Left kidney (tissue), 2 donors: Measurements from ENCODE around the gene SYNGR1. TPM values are rescaled to one million over a fixed set of nuclear protein-coding genes. Genes with fewer than 3 reads are reported as not detected.

Experiments
- DNase-seq: peaks from one replicate; pipeline ENCODE4 v3.0.0-alpha.2; 2013
- polyA plus RNA-seq: library from polyadenylated mRNA; unstranded; fragments of 120-200 nt; gene quantifications from one replicate; pipeline ENCODE4 v1.2.1, GENCODE V29; 2013; ENCODE audit not compliant: insufficient read length

Gene SYNGR1
- polyA plus RNA-seq, 1 donor, result 21.6 TPM

DNA sequence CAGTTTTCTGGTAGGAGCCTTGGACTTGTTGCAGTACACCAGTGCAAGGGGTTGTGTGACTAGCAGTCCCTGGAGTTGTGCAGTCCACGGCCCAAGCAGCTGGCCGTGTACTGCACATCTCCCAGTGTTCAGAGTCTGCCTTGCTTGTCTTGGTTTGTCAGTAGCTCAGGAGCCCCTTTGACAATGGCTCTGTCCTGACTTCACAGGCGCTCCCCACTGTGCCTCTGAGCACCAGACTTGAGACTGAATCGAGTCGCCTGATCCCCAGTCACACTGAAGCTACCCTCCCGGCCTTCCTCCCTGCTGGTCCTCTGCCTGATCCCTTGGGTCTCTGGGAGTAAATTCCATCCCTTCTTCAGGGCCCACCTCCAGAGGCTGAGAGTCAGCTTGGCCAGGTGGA lies 19.4 kb downstream of the SYNGR1 start:
- no peak for DNase-seq

DNA sequence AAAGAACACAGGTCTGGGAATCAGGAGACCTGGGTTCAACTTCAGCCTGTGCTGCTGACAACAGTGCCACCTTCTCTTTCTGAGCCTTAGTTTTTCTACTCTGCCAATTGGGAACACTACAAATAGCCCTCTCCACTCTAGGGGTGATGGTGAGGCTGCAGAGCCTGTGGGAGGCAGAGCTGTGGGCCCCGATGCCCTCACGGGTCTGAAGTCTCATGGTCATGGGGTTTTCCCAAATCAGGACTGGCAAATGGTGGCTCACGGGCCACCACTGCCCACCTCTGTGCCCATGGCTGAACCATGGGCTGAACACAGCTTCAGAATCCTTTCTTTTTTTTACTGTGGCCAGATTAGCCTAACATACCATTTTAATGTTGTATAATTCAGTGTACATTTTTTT lies 19.8 kb downstream of the SYNGR1 start:
- DNase-seq, result no peak

DNA sequence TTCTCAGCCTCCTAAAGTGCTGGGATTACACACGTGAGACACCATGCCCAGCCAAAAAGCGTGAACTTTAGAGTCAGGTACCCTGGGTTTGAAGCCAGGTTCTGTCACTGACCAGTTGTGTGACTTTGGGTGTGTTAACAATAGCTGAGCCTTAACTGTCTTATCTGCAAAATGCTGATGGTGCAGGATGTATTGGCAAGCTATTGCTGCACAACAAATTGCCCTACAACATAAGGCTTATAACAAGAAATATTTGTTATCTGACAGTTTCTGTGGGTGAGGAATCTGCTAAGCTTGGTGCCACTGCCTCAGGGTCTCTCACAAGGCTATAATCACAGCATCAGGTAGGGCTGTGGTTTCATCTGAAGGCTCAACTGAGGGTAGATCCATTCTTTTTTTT lies 21.9 kb downstream of the SYNGR1 start:
- DNase-seq, result no peak

DNA sequence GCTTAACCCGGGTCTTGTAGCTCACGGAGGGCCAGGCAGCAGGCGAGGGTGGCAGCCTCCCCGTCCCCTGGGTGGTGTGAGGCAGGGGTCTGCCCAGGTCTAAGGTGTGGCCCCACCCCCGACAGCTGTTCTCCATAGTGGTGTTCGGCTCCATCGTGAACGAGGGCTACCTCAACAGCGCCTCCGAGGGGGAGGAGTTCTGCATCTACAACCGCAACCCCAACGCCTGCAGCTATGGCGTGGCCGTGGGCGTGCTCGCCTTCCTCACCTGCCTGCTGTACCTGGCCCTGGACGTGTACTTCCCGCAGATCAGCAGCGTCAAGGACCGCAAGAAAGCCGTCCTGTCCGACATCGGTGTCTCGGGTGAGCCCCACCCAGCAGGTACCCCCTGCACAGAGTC lies 24.4 kb downstream of the SYNGR1 start:
- no peak for DNase-seq

DNA sequence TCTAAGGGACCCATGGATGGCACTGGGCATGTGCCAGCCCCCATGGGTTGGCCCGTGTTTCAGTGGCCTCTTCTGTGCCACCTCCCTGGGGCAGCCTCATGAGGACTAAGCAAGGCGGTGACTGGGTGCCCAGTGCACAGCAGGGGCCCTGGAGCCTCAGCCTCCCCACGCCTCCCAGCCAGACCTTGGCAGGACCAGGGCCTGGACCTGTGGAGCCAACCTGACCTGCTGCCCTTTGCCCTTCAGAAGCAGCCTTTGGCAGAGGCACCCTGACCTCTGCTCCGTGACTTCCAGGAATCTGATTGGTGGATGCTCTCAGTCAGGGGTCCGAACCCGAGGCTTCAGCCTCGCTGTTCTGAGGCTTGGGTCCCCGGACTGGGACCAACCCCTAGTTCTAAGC lies 25.0 kb downstream of the SYNGR1 start:
- no peak for DNase-seq

DNA sequence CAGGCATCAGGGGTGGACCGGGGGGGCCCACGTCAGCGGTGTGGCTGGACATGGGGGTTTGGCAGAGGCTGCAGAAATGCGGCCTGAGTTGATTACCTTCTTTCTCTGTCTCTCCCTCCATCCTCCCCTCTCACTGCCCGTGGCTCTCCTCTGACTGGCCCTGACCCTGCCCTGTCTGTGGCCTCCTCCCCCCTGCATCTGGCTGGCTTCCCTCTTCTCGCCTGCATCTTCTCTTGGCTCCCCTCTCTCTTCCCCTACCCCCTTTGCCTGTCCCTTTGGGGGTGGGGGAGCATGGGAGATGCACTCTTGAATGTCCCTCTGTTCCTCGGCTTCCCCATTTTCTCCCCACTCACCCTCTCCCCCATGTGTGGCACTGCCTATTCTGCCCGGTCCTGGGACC lies 25.9 kb downstream of the SYNGR1 start:
- no peak for DNase-seq

DNA sequence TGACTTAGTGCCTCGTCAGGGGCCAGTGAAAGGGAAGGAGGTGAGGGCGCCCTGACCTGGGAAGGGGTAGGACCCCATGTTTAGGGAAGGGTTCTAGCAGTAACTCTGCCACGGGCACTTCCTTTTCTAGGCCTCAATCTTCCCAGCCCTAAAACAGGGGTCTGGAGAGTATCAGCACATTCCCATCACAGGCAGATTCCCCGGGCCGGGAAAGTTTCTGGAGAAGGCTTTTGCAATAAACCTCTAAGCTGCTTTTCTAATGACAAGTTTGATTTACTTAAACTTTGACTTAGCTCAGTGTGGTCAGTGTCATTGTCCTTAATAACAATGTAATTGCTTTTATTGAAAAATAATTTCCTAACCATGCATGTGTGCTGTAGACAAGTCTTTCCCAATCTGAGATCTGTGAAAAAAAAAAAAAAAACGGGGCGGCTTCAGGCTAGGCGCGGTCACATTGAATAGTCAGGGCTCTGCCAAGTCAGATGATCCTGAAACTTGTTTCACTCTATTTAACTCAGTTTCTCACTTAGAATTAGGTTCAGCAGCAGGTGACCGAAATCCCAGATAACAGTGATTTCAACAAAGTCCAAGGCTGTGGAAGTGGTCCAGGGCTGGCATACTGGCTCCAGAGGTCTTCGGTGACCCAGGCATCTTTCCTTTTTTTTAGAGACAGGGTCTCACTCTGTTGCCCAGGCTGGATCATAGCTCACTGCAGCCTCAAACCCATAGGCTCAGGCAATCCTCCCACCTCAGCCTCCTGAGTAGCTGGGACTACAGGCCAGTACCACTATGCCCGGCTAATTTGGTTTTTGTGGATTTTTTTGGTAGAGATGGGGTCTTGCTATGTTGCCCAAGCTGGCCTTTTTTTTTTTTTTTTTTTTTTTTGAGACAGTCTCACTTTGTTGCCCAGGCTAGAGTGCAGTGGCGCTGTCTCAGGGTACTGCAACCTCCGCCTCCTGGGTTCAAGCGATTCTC lies 30.3 kb downstream of the SYNGR1 start:
- no peak for DNase-seq

DNA sequence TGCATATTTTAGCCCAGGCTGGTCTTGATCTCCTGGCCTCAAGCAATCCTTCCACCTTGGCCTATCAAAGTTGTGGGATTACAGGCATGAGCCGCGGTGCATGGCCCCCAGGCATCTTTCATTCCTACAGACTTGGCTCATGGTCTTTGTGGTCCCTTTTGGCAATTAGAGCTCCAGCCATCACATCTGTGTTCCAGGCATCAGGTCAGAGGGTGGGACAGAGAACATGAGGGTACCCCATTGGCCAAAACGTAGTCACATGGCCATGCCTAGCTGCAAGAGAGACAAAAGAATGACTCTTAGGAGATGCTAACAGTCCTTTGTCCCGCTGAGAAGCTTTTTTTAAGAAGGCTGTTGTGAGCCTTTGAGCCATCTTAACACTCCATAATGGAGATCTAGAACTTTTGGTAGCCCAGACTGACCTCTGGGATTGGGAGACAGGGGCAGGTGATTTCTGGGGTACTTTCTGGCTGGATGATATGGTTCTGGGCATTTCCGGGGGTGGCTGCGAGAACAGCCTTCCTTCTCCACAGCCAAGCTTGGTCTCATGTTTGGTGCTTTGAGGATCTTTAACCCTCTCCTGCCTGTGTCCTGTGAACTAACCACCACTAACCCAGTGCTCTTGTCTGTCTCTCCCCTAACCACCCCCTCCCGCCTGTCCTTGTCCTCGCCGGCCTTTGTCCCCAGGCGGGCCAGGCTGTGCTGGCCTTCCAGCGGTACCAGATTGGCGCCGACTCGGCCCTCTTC lies 31.4 kb downstream of the SYNGR1 start:
- no peak for DNase-seq

DNA sequence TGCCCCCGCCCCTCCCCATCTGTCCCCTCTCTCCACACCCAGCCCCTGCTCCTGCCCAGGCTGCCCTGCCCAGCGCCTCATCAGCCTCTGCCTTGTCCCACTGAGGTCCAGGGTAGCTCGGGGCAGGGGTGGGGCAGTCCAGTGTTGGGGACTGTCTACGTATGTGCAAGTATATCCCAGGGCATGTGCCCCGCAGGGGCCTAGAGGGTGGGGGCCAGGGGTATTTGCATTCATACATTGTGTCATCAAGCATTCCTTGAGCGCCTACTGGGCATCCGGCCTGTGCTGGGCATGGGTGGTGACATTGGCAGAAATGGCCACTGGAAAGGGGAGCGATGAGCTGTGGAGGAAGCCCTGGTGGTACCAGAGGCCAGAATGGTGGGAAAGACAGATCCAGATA lies 32.1 kb downstream of the SYNGR1 start:
- DNase-seq, result no peak

DNA sequence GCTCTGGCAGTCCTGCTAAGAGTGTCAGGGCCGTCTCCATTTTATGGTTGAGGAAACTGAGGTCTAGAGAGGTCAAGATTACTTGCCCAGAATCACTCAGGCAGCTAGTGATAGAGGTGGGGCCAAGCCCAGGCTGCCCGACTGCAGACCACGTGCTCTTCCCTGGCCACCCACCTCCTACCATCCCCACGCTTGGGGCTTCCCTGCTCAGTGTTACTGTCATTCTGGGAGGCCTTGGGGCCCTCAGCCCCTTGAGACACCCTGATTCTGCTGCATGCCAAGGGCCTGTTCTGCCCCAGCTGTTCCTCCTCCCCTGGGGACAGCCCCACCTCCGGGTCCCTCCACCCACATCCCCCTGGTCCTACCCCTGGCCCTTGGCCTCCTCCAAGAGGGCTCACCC lies 32.6 kb downstream of the SYNGR1 start:
- no peak for DNase-seq

DNA sequence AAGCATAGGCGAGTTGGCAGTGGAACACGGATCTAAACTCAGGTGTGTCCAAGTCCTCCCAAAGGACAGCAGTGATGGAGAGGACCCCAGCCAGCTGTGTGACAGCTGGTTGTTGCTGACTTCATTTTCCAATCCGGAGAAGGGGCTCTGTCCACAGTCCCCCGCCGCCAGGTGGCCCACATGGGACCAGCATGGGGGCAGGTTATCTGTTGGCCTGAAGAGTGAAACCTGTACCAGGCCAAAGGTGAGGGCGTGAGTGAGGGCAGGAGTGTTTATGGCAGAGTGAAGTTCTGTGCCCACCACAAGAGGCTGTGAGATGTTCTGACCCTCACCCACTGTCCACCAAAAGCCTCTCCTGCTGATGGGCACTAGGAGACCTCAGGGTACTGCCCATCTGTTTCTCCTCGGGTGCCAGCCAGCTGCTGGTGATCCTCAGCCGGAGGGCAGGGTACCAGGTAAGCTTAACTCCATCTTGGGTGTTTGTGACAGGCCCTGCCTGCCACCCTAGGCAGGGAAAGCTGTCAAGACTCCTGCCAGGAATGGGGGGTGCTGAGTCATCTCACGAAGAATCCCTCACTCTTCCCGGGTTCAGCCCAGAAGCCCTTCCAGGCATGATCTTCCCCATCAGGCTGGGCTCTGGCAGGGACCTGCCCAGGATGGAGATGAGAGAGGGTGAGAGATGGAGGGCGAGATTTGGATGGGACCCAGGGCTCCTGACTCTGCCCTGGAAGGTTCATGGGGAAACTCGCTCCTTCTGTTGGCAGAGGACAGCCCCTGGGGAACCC lies 34.2 kb downstream of the SYNGR1 start:
- DNase-seq, result no peak

DNA sequence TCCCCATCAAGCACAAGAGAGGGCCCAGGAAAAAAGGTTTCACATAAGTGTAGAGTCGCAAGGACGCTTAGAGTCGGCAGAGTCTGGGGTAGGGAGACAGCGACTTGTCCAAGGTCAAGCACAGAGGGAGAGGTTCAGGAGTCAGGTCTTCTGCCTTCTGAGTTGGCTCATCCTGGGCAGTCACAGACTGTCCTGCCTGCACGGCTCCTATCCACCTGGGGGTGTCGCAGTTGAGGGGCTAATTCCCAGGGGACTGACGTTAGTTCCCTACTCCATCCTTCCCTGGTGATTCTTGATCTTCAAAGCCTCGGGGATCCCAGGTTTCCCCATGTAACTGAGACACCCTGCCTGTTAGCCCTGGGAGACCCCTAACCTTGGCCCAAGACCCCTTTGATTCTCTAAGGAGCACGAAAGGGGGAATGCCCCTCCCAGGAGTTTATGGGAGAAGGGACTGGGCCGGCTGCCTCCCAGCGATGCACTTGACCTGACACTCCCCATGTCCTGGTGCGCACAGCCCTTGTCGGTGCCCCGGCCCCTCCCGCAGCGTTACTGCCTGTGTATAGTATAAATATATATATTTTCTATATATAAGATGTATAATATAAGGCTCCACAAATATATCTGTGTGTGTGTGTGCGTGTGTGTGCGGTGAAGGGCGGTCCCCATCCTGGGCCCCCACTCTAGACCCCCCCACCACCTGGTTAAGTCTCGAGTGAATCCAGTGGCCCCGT lies 35.1 kb downstream of the SYNGR1 start:
- no peak for DNase-seq

DNA sequence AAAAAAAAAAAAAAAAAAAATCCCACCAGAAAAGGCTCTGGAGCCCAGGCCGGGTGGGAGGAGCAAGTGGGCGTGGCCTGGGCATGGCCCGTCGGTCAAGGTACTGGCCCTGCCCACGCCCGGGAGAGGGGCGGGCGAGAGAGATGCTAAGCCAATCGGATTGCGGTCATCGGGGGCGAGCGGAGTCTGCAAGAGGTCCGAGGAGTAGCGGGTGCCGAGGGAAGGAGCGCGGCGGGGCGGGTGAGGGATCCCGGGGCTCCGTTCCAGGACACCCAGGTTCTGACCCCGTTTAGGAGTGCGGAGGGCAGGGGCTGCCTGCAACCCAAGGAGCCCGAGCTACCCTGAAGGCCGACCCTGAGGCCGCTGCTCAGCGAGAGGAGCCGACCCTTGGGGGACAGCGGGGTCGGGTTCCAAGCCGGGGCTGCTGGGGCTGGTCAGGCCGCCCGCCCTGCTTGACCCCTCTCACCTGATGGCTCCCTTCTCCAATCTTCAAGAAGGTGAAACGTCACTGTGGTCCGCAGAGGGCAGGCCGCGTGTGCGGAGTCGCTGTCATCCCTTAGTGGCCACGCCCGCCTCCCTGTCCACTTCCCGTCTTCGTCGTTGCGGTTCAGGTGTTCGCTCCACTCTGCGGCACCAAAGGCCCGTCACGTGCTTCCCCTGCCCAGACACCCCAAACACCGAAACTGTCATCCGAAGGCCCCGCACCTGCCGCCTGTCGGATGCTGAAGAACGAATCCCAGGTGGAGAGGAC lies 38.6 kb downstream of the SYNGR1 start:
- peak; percentile 89 for DNase-seq

DNA sequence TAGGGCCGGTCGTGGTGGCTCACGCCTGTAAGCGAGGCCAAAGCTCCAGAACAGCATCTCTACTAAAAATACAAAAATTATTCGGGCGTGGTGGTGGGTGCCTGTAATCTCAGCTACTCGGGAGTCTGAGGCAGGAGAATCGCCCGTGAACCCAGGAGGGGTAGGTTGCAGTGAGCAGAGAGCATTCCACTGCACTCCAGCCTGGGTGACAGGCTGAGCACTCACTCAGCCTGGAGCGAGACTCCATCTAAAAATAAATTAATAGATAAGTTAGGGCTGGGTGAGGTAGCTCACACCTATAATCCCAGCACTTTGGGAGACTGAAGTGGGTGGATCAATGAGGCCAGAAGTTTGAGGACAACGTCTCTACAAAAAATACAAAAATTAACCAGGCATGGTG lies 39.6 kb downstream of the SYNGR1 start:
- DNase-seq, result no peak

DNA sequence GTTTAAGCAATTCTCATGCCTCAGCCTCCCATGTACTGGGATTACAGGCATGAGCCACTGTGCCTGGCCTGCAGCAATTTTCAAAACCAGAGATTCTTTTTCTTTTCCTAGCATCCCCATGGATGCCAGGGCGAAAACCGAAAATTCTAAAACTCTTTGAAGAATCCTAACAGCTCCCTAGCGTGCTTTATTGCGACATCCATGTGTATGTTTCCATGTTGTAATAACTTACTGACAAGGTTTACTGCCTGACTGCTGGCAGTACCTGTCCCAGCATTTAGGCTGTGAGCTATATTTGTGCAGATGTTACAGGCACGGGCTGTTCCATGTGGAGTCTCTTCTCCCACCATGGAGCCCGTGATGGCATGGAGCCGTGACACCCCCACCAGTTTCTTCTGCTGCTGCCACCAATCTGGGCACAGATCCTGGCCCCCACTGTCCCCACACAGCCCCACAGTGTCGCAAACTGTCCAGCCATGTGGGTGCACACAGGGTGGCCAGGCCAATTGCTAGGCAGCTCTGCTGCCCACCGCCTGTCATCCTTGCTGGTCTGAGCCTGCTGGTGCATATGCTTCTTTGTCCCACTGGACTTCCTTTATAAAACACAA lies 42.7 kb downstream of the SYNGR1 start:
- no peak for DNase-seq

DNA sequence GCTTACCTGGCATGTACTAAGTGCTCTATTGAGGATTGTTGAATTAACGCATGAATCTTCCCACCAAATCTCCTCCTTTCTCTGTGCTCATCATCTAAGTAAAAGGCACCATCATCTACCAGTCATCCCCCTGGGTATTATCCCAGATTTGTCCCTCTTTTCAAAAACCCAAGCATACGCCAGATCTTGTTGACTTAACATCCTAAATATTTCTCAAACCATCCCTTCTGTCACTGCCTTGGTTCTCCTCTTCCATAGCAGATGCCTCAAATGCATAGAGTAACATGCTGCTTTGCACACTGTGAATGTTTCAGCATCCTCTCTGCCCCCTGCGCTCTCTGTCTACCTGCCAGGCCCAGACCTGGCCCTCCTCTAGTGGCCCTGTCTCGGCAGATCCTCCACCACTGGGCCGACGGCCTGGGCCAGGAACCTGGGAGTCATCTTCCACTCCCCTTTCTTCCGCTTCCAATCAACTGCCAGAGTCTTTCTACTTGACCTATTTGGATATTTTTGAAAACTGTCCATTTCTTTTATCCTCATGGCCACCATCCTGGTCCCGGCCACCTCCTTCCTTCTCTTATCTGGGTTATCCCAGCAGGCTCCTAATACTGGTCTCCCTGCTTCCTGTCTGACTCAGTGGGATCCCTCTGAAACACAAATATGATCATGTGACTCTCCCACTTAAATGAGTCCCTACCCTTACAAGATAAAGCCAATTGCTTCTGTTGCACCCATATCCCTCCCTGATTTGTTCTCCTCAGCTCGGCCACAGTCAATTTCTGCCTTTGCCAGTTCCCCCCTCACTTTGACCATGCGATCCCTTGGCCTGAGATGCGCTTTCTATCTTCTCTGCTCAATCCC lies 46.4 kb downstream of the SYNGR1 start:
- DNase-seq, result no peak

DNA sequence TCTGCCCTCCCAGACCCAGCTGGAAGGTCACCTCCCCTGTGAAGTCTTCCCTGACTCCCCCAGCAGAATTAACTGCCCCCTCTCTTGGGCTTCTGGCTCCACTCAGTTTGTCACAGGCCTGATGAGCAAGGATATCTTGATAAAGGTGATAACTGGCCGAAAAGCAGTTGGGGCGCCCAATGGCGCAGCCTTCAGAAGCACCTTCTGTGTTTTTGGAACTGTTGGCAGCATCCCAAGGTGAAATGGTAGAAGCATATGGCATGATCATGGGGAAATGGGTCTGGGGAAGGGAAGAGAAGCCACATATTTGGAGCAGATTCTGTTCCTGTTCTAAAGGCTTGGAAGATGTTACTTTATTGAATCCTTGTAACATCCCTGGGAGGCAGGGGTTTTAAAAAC lies 47.0 kb downstream of the SYNGR1 start:
- DNase-seq, result no peak

DNA sequence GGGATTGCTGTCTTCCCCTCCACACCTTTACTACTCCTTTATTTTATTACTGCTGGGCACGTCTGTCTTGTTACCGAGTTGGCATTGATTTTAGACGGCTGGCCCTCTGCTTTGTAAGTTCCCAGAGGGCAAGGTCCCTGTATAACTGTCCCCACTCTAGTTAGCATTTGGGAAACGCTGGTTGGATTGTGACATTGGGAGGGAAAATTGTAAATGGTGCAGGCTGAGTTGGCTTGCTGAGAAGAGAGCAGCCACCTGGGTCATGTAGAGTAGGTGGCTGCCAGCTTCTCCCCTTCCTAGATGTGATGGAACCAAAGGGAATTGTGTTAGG lies 51.5 kb downstream of the SYNGR1 start:
- no peak for DNase-seq

DNA sequence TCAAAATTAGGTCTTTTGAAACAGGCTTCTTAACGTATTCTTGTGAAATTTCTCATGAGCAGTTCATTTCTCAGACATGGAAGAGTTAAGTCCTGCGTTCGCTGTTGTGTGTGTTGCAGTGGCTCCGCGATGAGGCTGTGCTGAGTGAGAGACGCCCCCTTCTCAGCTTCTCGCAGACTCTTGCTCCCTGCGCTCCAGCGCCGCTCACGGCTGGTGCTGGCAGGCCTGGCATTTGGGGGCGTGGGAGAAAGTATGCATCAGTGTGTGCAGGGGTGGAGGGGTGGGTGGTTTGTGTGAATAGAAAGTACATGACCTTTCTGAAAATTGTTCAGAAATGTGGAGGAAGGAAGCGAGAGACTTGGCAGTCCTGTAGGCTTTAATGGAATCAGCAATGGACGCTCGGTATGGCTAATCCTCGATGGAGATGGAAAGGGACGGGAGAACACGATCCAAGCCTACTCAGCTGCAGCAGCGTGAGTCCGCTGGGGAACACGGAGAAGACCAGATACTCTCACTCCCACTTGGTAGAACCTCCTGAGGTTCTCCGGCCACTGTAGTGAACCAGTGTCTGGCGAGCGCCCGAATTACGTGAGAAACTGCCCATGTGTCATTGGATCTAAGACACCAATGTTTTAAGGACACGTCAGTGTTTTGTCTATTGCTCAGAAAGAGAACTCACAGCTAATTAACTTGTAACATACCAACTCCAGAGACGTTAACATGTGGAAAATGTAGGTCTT lies 55.7 kb downstream of the SYNGR1 start:
- DNase-seq, result no peak
